ENCODE measurements around the gene PTPRT. TPM values are rescaled to one million over a fixed set of nuclear protein-coding genes. Genes with fewer than 3 reads are reported as not detected.

The PTPRT gene
- total and polyA plus RNA-seq, 2 experiments from 2014 or later, result not detected

DNA sequence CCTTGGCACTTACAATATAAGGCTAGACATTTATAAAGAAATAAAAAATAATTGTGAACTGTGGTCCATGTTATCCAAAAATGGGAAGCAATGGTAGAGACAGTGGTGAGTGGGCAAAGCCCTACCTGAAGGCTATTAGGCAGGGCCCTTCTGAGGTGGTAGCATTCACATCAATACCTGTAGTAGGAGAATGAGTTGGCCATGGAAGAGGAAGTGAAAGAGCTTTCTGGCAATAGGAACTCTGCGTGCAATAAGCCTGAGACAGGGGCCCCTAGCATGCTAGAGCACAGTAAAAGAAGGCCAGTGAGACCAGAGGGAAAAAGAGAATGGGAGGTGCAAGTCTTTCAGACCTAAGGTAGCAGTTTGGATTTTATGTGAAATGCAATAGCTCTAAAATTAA is 754.5 kb downstream of the PTPRT start (continued):
- TF ChIP-seq, protein P1, sequence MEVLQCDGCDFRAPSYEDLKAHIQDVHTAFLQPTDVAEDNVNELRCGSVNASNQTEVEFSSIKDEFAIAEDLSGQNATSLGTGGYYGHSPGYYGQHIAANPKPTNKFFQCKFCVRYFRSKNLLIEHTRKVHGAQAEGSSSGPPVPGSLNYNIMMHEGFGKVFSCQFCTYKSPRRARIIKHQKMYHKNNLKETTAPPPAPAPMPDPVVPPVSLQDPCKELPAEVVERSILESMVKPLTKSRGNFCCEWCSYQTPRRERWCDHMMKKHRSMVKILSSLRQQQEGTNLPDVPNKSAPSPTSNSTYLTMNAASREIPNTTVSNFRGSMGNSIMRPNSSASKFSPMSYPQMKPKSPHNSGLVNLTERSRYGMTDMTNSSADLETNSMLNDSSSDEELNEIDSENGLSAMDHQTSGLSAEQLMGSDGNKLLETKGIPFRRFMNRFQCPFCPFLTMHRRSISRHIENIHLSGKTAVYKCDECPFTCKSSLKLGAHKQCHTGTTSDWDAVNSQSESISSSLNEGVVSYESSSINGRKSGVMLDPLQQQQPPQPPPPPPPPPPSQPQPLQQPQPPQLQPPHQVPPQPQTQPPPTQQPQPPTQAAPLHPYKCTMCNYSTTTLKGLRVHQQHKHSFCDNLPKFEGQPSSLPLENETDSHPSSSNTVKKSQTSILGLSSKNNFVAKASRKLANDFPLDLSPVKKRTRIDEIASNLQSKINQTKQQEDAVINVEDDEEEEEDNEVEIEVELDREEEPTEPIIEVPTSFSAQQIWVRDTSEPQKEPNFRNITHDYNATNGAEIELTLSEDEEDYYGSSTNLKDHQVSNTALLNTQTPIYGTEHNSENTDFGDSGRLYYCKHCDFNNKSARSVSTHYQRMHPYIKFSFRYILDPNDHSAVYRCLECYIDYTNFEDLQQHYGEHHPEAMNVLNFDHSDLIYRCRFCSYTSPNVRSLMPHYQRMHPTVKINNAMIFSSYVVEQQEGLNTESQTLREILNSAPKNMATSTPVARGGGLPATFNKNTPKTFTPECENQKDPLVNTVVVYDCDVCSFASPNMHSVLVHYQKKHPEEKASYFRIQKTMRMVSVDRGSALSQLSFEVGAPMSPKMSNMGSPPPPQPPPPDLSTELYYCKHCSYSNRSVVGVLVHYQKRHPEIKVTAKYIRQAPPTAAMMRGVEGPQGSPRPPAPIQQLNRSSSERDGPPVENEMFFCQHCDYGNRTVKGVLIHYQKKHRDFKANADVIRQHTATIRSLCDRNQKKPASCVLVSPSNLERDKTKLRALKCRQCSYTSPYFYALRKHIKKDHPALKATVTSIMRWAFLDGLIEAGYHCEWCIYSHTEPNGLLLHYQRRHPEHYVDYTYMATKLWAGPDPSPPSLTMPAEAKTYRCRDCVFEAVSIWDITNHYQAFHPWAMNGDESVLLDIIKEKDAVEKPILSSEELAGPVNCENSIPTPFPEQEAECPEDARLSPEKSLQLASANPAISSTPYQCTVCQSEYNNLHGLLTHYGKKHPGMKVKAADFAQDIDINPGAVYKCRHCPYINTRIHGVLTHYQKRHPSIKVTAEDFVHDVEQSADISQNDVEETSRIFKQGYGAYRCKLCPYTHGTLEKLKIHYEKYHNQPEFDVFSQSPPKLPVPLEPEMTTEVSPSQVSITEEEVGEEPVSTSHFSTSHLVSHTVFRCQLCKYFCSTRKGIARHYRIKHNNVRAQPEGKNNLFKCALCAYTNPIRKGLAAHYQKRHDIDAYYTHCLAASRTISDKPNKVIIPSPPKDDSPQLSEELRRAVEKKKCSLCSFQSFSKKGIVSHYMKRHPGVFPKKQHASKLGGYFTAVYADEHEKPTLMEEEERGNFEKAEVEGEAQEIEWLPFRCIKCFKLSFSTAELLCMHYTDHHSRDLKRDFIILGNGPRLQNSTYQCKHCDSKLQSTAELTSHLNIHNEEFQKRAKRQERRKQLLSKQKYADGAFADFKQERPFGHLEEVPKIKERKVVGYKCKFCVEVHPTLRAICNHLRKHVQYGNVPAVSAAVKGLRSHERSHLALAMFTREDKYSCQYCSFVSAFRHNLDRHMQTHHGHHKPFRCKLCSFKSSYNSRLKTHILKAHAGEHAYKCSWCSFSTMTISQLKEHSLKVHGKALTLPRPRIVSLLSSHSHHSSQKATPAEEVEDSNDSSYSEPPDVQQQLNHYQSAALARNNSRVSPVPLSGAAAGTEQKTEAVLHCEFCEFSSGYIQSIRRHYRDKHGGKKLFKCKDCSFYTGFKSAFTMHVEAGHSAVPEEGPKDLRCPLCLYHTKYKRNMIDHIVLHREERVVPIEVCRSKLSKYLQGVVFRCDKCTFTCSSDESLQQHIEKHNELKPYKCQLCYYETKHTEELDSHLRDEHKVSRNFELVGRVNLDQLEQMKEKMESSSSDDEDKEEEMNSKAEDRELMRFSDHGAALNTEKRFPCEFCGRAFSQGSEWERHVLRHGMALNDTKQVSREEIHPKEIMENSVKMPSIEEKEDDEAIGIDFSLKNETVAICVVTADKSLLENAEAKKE (CRISPR knock-in tag; IDR thresholded peaks at IDR 0.05), result no peak
- no peak for TF ChIP-seq CREB1 (CRISPR knock-in tag; IDR thresholded peaks at IDR 0.05; ENCODE audit: low read depth)
- no peak for TF ChIP-seq JUNB (IDR thresholded peaks at IDR 0.05; ENCODE audit: unreplicated experiment)
- no peak for TF ChIP-seq ZNF114 (CRISPR knock-in tag; IDR thresholded peaks at IDR 0.05)
- TF ChIP-seq ZNF331 (CRISPR knock-in tag; IDR thresholded peaks at IDR 0.05; ENCODE audit: low read depth), result no peak
- no peak for TF ChIP-seq EZH2phosphoT487 (IDR thresholded peaks at IDR 0.05; ENCODE audit: unreplicated experiment)
- no peak for TF ChIP-seq EZH2 (IDR thresholded peaks at IDR 0.05; ENCODE audit: low read depth, unreplicated experiment)
- TF ChIP-seq, protein P2, sequence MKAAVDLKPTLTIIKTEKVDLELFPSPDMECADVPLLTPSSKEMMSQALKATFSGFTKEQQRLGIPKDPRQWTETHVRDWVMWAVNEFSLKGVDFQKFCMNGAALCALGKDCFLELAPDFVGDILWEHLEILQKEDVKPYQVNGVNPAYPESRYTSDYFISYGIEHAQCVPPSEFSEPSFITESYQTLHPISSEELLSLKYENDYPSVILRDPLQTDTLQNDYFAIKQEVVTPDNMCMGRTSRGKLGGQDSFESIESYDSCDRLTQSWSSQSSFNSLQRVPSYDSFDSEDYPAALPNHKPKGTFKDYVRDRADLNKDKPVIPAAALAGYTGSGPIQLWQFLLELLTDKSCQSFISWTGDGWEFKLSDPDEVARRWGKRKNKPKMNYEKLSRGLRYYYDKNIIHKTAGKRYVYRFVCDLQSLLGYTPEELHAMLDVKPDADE (IDR thresholded peaks at IDR 0.05), result no peak
